ENCODE measurements around the gene SPACA6.

The SPACA6 gene

GRCh38 chr19:51714848-51715247, 21.7 kb downstream of the SPACA6 start:
- H3F3A ChIP-seq (ENCODE audit: insufficient read depth) = no peaks in the 10 kb centered on the region

GRCh38 chr19:51715850-51716249, 22.7 kb downstream of the SPACA6 start:
- Histone ChIP-seq H3K9me3 (ENCODE audit: insufficient read depth, low read length) (no peaks in the 10 kb centered on the region), H3K4me3 (ENCODE audit: insufficient read depth, low read length, poor library complexity, severe bottlenecking) (no peak overlapping the region), H3K36me3 (ENCODE audit: low read length) (no peaks in the 10 kb centered on the region), H3K79me2 (ENCODE audit: insufficient read depth, low read length) (no peaks in the 10 kb centered on the region), H3K27me3 (ENCODE audit: low read length) (no peaks in the 10 kb centered on the region), H4K20me1 (ENCODE audit: low read depth, low read length) (no peaks in the 10 kb centered on the region), H3K9me2 (replicated peaks; ENCODE audit: insufficient read depth, low read length) (no peaks in the 10 kb centered on the region), H3K27ac (ENCODE audit: low read depth, low read length) (no peak overlapping the region), H2AFZ (ENCODE audit: low read depth, low read length, severe bottlenecking) (no peak overlapping the region), H3K4me2 (ENCODE audit: low read depth, low read length, poor library complexity, severe bottlenecking) (no peak overlapping the region), H3K9ac (ENCODE audit: low read length) (no peak overlapping the region), H3F3A (ENCODE audit: insufficient read depth) (no peaks in the 10 kb centered on the region)
- TF ChIP-seq CTCF (IDR thresholded peaks at IDR 0.05; ENCODE audit: insufficient read depth, low read length, poor library complexity, severe bottlenecking) (no peak), EZH2phosphoT487 (conservative IDR thresholded peaks at IDR 0.05; ENCODE audit: low read length) (no peak)

More at GRCh38 chr19:51714848-51715247, 21.7 kb downstream of the SPACA6 start:
- Histone ChIP-seq H3K36me3 (ENCODE audit: low read length) (no peaks in the 10 kb centered on the region), H3K27me3 (ENCODE audit: low read length) (no peaks in the 10 kb centered on the region), H4K20me1 (ENCODE audit: low read depth, low read length) (no peaks in the 10 kb centered on the region), H3K4me2 (ENCODE audit: low read depth, low read length, poor library complexity, severe bottlenecking) (no peak overlapping the region), H2AFZ (ENCODE audit: low read depth, low read length, severe bottlenecking) (no peak overlapping the region), H3K9me2 (replicated peaks; ENCODE audit: insufficient read depth, low read length) (no peaks in the 10 kb centered on the region), H3K79me2 (ENCODE audit: insufficient read depth, low read length) (no peaks in the 10 kb centered on the region), H3K4me3 (ENCODE audit: insufficient read depth, low read length, poor library complexity, severe bottlenecking) (no peak overlapping the region), H3K9me3 (ENCODE audit: insufficient read depth, low read length) (no peaks in the 10 kb centered on the region), H3K9ac (ENCODE audit: low read length) (no peak overlapping the region), H3K27ac (ENCODE audit: low read depth, low read length) (no peak overlapping the region)
- TF ChIP-seq EZH2phosphoT487 (conservative IDR thresholded peaks at IDR 0.05; ENCODE audit: low read length) (no peak), CTCF (IDR thresholded peaks at IDR 0.05; ENCODE audit: insufficient read depth, low read length, poor library complexity, severe bottlenecking) (no peak)

GRCh38 chr19:51716925-51717324, 23.8 kb downstream of the SPACA6 start:
- no peak overlapping the region for H3K4me2 ChIP-seq (ENCODE audit: low read depth, low read length, poor library complexity, severe bottlenecking)
- H3K27ac ChIP-seq (ENCODE audit: low read depth, low read length) = no peak overlapping the region
- no peaks in the 10 kb centered on the region for H4K20me1 ChIP-seq (ENCODE audit: low read depth, low read length)
- H2AFZ ChIP-seq (ENCODE audit: low read depth, low read length, severe bottlenecking) = no peak overlapping the region
- H3K79me2 ChIP-seq (ENCODE audit: insufficient read depth, low read length) = no peaks in the 10 kb centered on the region
- H3K9me3 ChIP-seq (ENCODE audit: insufficient read depth, low read length) = no peaks in the 10 kb centered on the region
- H3K9ac ChIP-seq (ENCODE audit: low read length) = no peak overlapping the region
- H3K4me3 ChIP-seq (ENCODE audit: insufficient read depth, low read length, poor library complexity, severe bottlenecking) = no peak overlapping the region
- no peaks in the 10 kb centered on the region for H3F3A ChIP-seq (ENCODE audit: insufficient read depth)
- no peaks in the 10 kb centered on the region for H3K36me3 ChIP-seq (ENCODE audit: low read length)
- no peaks in the 10 kb centered on the region for H3K27me3 ChIP-seq (ENCODE audit: low read length)
- no peak for TF ChIP-seq CTCF (IDR thresholded peaks at IDR 0.05; ENCODE audit: insufficient read depth, low read length, poor library complexity, severe bottlenecking)
- no peak for TF ChIP-seq EZH2phosphoT487 (conservative IDR thresholded peaks at IDR 0.05; ENCODE audit: low read length)
- H3K9me2 ChIP-seq (replicated peaks; ENCODE audit: insufficient read depth, low read length) = no peaks in the 10 kb centered on the region
